Stimulated activated CD4-positive, alpha-beta T cell treated with anti-CD3 and anti-CD28 coated beads, TNF-alpha, amount 100 ng/mL, for 48 hours (primary cell): ENCODE measurements around the gene ZNRF4.

ENCODE experiments used
- DNase-seq, 3 donors: peaks; one replicate each; pipeline ENCODE4 v3.0.0-alpha.2; 2020; ENCODE audit warnings: low read depth in 3 of 3

The ZNRF4 gene

GRCh38 chr19:5440299-5440698, 14.9 kb upstream of the ZNRF4 start:
- no peak for DNase-seq

DNA sequence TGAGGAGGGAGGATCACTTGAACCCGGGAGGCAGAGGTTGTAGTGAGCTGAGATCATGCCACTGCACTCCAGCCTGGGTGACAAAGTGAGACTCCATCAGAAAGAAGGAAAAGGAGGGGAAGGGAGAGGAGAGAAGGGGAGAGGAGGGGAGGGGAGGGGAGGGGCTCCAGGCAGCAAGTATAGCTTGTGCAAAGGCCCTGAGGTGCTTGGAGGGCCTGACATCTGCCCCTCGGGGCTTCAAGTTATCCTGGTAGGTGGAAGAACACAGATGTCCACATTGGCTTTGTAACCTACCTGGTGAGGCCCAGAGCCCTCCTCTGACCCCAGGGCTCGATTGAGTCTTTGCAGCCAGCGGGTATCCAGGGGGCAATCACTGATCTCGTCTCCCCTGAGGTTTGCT, 11.5 kb upstream of the ZNRF4 start:
- DNase-seq = no peak

GRCh38 chr19:5444431-5444830, 10.8 kb upstream of the ZNRF4 start:
- DNase-seq = no peak

GRCh38 chr19:5445071-5445470, 10.1 kb upstream of the ZNRF4 start:
- DNase-seq = no peak

DNA sequence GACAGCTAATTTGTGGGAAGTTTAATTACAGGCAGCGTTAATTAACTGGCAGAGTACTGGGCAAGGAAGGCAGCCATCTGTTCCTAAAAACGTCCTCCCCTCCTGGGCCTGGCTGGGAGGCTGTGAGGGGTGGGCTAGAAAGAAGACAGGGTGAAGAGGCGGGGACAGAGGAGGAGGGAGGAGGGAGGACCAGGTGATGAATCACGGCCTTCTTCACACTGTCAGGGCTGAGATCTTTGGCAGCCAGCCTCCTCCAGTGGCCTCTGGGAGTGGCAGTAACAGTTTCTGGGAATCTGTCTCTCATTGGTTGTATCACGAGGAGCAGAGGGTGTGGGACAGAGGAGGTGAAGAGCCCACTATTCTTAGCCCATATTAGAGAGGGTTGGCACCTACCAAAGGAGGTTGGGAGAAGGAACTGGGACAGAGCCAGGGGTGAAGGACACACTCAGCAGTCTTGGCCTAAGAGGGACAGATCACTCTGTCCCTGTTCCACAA, 9.6 kb upstream of the ZNRF4 start:
- DNase-seq = no peak

DNA sequence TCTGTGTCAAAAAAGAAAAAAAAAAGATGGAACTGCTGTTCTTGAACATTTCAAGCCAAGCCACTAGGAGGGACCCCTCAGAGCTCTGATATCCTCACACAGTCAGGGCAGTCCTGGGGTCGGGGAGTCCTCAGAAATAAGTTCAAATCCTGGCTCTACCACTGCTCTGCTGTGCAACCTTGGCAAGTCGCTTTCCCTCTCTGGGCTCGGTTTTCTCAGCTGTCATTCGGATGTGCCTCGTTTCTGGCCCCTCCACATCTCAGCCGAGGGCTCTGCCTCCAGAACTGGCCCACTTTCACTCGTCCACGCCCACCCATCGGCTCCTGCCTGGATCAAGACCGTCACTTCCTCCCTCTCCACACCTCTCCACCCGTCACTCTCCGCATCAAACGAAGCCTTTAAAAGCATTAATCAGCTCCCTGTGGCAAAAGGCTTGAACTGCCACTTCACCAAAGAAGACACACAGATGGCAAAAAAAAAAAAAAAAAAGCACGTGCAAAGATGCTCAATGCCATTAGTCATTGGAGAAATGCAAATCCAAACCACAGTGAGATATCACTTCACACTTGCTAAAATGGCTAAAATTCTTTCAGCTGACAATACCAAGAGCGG, 7.4 kb upstream of the ZNRF4 start:
- no peak for DNase-seq

DNA sequence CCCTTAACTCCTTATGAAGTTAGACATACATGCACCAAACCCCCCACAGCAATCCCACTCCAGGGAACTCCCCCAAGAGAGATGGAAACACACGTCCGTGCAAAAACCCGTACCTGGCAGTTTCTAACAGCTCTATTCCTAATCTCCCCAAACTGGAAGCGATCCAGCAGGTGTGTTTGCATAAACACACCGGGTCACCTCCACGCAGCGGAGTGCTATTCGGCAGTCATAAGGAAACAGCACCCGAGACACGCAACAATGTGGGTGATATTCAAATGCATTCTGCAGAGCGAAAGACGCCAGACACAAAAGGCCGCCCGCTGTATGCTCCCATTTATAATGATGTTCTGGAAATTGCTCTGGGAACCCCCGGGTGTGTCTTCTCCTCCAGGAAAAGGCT, 6.8 kb upstream of the ZNRF4 start:
- no peak for DNase-seq

DNA sequence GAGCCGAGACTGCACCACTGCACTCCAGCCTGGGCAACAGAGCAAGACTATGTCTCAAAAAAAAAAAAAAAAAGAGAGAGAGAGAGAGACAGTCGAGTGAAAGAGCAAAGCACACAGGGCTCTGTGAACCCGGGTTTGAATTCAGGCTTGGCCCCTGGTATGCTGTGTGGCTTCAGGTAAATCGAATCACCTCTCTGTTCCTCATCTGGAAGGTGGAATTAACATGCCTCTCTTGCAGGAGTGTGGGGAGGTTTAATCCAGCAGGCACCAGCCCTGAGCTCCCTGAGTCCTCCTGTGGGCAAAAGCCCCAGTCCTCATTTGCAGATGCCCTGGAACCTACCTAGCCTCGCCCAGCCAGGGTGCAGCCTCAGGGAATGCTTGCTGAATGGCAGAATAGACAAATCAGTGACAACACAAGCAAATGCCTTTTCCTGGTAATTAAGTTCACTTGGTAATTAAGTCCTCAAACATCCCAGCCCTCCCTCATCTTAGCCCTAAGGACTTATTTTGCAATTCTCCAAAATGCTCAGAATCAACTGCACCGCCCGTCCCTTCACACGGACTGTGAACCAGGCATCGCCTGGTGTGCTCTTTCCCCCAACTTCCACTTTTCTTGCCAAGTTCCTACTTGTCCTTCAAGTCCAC, 4.6 kb upstream of the ZNRF4 start:
- no peak for DNase-seq

- DNase-seq = no peak
Observed at GRCh38 chr19:5451494-5451893, 3.7 kb upstream of the ZNRF4 start.

- DNase-seq = no peak
Observed at GRCh38 chr19:5452594-5453565, 2.3 kb upstream of the ZNRF4 start.

DNA sequence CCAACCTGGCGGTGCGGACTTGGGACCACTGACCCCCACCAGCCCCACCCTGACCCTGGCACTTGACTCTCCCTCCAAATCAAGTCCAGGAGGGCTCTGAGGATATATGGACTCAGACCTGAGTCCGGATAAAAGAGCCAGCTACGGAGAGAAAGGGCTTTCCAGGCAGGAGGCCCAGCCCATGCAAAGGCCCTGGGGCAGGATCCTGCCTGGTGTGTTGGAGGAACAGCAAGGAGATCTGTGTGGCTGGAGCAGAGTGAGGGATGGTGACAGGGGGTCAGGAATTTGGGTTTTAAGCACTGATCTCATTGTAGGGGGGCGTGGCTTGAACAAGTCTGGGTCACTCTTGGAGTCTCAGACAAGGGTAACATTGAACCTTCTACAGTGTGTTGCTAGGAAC, 474 bp upstream of the ZNRF4 start:
- no peak for DNase-seq

- DNase-seq = no peak
Observed at GRCh38 chr19:5456130-5456840, 1.1 kb downstream of the ZNRF4 start.

- DNase-seq = no peak
Observed at GRCh38 chr19:5456841-5457200, 1.6 kb downstream of the ZNRF4 start.

DNA sequence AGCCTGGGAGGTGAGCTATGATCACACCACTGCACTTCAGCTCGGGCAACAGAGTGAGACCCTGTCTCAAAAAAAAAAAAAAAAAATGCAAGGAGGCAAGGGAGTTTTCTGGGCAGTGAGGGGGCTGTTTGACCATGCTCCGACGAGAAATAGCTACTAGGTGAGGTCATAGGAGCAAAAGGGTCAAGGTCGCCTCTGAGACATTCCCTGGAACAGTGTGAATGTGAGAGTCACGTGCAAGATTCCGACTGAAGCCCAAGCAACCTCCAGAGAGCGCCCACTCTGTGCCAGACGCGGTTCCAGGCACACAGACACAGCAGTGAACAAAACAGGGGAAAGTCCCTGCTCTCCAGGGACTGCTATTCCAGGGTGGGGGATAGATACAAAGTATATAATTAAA, 2.5 kb downstream of the ZNRF4 start:
- no peak for DNase-seq

- DNase-seq = no peak
Observed at GRCh38 chr19:5458420-5458819, 3.2 kb downstream of the ZNRF4 start.

DNA sequence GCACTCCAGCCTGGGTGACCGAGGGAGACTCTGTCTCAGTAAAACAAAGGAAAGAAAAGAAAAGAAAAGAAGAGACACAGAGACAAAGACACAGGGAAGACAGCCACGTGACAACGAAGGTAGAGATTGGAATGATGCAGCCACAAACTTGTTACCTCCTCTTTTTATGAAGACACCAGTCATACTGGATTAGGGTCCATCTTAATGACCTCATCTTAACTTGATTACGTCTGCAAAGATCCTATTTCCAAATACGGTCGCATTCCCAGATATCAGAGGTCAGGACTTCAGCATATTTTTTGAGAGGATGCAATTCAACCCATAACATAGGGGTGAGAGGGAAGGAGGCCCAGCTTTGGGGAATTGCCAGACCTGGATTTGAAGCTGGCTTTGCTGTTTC, 4.1 kb downstream of the ZNRF4 start:
- no peak for DNase-seq

DNA sequence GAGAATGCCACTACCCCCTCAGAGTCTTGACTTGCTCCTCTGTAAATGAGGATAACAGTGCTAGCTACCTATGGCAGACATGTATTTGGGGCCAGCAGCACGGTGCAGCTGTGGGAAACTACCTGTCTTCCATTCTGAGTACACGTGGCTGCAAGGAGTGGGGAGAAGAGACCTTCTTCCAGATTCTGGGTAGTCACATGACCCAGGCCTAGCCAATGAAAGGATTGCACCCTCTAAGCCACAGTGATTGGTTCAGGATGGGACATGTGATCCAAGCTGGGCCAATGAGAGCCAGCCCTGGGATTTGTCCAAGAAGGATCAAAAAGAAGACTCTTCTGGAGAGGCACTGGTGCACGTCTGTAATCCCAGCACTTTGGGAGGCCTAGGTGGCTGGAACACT, 5.5 kb downstream of the ZNRF4 start:
- DNase-seq = no peak

- no peak for DNase-seq
Observed at GRCh38 chr19:5463959-5464358, 8.7 kb downstream of the ZNRF4 start.

DNA sequence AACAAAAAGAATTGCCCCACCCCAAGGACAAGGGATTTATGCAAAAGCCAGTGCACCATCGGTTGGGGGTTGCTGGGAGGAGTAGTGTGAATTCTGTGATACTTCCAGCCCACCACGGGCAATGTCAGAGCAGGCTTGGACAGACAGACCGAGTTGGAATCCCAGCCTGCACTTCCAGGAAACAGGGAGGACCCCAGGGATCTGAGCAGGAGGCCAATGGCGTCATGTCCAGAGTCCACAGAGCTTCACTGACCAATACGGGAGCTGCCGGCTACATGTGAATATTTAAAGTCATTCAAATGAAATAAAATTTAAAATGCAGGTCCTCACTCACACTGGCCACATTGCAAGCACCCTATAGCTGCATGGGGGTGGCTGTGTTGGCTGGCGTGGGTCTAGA, 10.9 kb downstream of the ZNRF4 start:
- DNase-seq = no peak

- no peak for DNase-seq
Observed at GRCh38 chr19:5466814-5467291, 11.6 kb downstream of the ZNRF4 start.

- DNase-seq = no peak
Observed at GRCh38 chr19:5470264-5470671, 15.1 kb downstream of the ZNRF4 start.

DNA sequence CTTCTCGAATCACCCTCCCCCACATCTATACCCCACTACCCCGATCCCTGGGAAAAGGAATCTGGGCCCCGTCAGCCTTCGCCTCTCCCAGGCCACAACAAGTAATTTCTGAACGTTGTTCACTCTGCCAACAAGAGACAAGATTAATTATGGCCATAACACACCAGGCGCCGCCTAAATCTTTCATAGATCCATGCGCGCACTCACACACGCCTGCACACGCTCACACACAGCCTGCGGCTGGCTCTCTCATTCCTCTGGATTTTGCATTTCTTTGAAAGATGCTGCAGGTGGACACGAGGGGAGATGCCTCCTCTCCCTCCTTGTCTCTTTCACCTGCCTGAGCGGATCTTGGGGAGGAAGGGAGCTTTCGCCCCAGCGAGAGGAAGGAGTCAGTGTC, 17.1 kb downstream of the ZNRF4 start:
- no peak for DNase-seq
